ENCODE data around the gene CFHR2.
"Not testable (repeated sequence)": the region's sequence is repeated elsewhere in the genome, so short reads cannot be mapped to it uniquely, and the experiment has no call there.

The CFHR2 gene

DNA sequence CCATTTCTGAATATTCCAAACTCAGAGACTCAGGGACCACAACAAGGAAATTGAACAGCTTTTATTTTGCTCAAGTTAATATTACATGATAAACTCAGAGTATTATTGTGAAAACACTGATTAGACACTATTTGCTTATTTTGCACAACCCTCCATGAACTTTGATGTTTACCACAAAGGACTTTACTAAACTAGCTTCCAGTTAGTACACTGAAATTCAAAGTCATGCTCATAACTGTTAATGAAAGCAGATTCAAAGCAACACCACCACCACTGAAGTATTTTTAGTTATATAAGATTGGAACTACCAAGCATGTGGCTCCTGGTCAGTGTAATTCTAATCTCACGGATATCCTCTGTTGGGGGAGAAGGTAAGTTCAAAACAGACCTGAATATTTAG, at the start of gene CFHR2:
TSS of gene CFHR2 (plus strand) at position 171 of the 400 bp plus-strand sequence. CDS start at position 314, 143 bp downstream.
- DNase-seq (ENCODE audit: low spot score): not testable (repeated sequence)

DNA sequence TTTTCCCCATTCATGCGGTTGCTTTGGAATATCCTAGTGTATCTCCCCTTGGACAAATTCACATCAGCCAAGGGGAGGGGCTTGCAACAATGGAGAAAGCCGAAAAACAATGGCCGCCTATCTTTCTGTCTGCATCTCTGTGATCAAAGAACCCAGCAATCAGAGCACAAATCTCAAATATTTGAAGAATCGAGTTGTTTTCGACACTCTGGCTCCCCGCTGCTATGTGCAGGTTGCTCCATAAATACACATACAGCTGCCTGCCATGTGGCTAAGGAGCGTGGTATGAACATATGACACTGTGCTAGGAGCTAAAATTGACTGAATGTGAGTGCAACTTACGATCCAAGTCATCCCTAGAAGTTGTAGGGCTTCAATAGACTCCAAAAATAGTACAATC, 47.2 kb upstream of the CFHR2 start:
- no peak for DNase-seq (ENCODE audit: low spot score)

DNA sequence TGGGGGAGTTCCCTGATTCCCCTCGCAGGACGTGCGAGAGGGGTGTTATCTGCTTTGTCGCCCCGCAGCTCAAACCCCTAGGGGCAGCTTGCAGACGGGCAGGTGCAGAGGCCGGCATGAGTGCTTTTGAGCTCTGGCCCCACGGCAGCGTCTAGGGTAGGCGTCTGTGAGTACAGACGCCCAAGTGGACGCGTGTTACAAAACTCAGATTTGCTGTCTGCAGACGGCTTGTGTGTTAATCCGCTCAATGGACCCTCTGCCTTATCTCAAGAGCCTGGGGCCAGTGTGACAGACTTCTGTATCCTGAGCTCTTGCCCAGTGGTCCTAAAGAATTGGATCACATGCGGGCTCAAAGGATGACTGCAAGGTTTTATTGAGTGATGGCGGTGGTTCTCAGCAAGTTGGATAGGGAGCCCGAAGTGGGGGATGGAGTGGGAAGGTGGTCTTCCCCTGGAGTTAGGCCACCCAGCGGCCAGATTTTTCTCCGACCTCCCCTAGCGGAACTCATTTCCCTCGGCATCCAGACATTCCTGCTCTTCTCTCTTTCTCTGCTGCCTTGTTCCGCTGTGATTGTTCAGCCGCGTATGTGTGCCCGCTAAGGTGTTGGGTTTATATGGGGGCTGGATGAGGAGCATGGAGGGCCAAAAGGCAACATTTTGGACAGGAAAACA, 46.2 kb upstream of the CFHR2 start:
- no peak for DNase-seq (ENCODE audit: low spot score)

DNA sequence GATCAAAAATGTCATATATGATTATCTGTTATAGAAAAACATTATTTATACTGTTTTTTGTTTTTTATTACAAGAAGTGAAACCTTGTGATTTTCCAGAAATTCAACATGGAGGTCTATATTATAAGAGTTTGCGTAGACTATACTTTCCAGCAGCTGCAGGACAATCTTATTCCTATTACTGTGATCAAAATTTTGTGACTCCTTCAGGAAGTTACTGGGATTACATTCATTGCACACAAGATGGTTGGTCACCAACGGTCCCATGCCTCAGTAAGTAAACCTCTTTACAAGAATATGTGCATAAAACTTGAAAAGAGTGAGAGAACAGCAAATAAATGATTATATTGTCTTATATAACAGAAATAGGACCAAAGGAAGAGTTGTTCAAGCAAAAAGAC, 41.2 kb upstream of the CFHR2 start:
- no peak for DNase-seq (ENCODE audit: low spot score)

DNA sequence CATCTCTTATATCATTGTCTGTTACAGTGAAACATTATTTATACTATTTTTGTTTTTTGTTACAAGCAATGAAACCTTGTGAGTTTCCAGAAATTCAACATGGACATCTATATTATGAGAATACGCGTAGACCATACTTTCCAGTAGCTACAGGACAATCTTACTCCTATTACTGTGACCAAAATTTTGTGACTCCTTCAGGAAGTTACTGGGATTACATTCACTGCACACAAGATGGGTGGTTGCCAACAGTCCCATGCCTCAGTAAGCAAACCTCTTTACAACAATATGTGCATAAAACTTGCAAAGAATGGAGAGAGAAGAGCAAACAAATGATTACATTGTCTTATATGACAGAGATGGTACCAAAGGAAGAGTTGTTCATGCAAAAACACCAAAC, 33.3 kb upstream of the CFHR2 start:
- no peak for DNase-seq (ENCODE audit: low spot score)

DNA sequence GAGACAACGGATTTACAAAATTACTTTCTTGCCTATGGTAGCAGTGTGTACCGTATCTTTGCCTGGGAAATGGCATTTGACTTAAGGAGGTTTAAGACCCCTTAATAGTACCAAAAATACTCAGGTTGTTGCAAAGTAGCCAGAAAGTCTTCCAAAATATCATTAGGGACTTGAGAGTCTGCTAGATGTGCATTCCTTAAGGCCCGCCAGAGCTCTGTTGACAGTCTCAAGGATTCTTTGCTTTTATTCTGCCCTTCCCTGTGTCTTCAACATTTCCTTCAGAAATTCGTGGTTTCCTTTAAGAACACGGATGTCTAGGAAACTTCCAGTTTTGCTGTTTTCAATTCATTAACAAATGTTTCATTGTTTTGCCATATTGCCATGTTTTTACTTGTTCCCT, 31.3 kb upstream of the CFHR2 start:
- not testable (repeated sequence) for DNase-seq (ENCODE audit: low spot score)

DNA sequence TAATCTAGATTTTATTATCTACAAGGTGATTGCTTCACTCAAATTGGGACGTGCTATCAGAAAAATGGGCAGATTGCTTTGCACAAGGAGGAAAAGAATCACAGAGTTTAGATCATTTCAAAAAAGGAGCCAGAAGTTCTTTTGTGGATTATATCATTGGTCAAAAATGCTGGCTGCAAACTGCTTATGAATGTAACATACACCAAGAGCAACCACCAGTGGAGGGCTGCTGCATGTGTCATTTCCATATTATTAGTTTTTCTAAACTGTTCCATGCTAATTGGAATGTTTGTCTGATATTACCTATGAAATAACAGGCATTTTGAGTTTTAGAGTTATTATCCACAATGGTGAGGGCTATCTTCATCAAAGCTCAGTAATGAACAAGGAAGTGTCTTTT, 16.7 kb upstream of the CFHR2 start:
- not testable (repeated sequence) for DNase-seq (ENCODE audit: low spot score)

DNA sequence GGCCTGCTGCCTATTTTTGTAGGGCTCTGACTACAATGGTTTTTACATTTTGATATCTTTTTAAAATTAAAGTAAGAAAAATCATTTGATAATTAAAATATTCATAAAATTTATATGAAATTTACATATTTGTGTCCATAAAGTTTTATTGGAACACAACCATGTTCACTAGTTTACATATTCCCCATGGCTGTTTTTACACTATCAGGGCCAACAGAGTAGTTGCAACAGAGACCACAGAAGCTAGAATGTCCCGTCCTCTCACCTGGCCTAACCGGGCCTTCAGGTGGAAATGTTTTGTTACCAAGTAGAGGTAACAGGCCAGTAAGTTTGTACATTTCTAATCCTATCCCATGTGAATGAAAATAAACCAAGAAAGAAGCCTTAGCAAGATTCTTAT, 10.7 kb upstream of the CFHR2 start:
- not testable (repeated sequence) for DNase-seq (ENCODE audit: low spot score)

DNA sequence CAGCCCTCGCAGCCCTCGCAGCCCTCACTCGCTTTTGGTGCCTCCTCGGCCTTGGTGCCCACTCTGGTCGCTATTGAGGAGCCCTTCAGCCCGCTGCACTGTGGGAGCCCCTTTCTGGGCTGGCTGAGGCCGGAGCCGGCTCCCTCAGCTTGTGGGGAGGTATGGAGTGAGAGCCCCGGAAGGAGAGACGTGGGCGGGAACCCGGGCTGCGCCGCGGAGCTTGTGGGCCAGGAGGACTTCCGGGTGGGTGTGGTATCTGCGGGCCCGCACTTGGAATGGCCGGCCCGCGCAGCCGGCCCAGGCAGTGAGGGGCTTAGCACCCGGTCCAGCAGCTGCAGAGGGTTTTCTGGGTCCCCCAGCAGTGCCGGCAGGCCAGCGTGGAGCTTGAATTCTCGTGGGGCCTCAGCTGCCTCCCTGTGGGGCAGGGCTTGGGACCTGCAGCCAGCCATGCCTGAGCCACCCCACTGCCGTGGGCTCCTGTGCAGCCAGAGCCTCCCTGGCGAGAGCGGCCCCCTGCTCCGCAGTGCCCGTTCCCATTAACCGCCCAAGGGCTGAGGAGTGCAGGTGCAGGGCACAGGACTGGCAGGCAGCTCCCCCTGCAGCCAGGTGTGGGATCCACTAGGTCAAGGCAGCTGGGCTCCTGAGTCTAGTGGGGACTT, 9.9 kb upstream of the CFHR2 start:
- no peak for DNase-seq (ENCODE audit: low spot score)

DNA sequence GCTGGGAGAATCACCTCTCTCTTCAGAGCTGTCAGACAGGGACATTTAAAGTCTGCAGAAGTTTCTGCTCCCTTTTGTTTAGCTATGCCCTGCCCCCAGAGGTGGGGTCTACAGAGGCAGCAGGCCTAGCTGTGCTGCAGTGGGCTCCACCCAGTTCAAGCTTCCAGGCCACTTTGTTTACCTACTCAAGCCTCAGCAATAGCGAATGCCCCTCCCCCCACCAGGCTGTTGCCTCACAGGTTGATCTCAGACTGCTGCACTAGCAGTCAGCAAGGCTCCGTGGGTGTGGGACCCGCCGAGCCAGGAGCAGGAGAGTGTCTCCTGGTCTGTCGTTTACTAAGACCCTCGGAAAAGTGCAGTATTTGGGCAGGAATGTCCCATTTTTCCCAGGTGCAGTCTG, 2.1 kb upstream of the CFHR2 start:
- not testable (repeated sequence) for DNase-seq (ENCODE audit: low spot score)

DNA sequence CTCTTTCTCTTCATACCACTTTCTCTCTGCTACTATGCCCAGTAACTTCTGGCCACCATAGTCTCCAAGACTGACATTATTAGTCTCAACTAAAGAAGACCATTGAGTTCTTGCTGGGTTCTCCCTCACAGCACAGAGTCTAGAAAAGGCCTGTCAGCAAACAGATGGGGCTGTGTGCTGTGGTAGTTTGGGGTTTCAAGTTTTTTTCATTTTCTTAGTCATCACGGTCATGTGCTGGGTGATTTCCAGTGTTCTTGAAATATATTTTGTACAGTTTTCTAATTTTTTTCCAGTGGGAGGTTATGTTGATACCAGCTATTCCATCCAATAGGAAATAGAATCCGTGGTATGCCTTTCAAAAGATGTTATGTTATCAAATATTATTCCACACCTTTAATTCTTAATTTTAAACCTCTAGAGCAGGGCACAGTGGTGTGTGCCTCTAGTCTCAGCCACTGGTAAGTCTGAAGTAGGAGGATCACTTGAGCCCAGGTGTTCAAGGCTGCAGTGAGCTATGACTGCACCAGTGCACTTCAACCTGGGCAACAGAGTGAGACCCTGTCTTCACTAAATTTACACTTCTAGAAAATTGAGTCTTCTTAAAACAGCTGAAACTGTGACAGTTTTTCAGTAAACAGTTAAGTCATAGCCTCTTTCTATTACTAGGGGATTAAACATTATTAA, 8.3 kb downstream of the CFHR2 start:
- no peak for DNase-seq (ENCODE audit: low spot score)

DNA sequence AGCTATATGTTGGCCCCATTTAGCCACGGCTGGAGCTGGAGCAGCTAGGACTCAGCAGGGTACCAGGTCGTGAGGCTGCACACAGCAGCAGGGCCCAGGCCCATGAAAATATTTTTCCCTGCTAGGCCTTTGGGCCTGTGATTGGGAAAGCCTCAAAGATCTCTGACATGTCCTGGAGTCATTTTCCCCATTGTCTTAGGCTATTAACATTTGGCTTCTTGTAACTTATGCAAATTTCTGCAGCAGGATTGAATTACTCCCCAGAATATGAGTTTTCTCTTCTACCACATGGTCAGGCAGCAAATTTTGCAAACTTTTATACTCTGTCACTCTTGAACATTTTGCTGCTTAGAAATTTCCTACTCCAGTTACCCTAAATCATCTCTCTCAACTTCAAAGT, 11.2 kb downstream of the CFHR2 start:
- DNase-seq (ENCODE audit: low spot score): no peak

DNA sequence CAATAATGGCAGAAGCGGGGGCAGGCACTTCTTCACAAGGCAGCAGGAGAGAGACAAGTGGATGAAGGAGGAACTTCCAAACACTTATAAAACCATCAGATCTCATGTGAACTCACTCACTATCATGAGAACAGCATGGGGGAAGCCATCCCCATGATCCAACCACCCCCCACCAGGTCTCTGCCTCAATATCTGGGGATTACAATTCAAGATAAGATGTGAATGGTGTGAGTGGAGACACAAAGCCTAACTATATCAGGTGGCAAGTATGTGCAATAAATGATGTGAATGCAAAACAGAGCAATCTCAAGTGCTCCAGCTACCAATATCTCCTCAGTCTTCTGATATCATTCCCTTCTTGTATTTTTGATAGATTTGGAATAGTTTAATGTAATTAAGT, 12.4 kb downstream of the CFHR2 start:
- no peak for DNase-seq (ENCODE audit: low spot score)

DNA sequence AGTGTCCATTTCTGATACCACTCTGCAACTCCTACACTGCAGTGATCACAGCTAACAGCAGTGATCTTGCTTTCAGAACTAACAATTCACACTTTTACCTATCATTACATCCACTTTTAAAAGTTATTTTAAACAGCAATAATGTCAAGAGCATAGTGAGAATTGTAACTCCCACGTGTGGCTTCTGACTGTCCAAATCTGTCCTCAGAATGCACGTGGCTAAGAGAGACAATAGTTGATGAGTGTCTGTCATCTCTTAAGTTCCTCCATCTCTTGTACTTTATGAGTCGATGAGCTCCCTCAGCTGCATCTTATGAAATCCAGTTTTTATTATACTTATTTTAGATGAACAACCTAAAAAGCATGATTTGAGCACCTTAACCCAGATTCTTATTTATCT, 17.3 kb downstream of the CFHR2 start:
- DNase-seq (ENCODE audit: low spot score): no peak

DNA sequence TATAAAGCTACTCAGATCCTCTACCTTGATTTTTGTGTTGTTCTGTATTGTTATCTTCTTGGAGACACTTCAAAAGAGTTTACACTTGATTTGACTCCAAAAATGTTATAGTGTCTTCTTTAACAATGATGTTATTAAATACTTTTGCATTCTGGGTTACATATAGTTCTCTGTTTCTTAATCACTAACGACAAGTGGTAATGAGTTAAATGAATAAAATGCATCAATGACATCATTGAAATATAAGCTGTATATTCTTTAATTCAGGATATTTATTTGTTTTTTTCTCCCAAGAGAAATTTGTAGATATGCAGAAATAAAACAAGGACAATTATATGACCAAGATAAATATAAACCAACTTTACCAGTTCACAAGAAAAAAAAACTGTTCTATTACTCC, 26.6 kb downstream of the CFHR2 start:
- no peak for DNase-seq (ENCODE audit: low spot score)

DNA sequence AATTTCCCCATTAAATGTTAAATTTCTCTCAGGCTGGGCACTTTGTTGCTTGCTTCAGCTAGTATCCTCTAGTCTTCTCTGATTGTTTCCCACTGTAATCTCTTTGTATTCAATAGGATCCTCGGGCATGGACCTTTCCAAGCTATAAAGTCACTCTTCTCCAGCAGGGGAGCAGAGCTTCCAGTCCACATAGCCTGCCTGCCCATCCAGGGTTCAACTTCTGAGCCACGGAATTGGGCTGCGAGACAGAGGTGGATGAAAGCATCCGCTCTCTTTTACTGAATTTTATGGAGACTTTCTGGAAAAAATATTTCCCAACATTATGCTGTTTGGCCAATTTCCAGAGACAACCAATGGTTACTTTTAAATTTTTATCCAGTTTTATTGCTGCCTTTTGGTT, 32.7 kb downstream of the CFHR2 start:
- no peak for DNase-seq (ENCODE audit: low spot score)

DNA sequence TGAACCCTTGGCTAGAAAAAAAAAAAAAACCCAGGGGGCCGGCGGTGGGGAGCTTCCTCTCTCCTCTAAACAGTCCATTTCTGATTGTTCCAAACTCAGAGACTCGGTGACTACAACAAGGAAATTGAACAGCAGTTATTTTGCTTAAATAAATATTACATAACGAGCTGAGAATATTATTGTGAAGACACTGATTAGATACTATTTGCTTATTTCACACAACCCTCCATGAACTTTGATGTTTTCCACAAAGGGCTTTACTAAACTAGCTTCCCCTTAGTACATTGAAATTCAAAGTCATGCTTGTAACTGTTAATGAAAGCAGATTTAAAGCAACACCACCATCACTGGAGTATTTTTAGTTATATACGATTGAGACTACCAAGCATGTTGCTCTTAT, 33.7 kb downstream of the CFHR2 start, which contains the start of gene CFHR5:
TSS of gene CFHR5 (plus strand) at position 279 of the 400 bp plus-strand sequence. CDS start at position 388, 109 bp downstream.
- DNase-seq (ENCODE audit: low spot score): no peak

DNA sequence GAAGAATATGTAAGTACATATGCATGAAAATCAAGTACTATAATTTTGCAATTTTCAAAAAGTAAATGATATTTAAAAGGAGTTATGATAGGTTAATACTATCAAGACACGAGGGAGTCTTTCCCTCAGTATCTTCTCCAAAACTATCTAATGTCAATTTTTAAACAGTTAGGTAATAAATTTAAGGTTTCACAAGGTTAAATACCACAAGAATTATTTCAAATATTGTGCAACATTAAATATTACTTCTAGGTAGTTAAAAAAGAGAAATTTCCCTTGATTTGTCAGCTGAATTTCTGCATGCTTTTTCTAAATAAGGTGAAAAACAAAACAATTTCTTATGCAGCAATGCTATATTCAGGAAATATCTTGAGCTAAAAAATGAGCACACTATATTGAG, 37.3 kb downstream of the CFHR2 start:
- DNase-seq (ENCODE audit: low spot score): no peak

DNA sequence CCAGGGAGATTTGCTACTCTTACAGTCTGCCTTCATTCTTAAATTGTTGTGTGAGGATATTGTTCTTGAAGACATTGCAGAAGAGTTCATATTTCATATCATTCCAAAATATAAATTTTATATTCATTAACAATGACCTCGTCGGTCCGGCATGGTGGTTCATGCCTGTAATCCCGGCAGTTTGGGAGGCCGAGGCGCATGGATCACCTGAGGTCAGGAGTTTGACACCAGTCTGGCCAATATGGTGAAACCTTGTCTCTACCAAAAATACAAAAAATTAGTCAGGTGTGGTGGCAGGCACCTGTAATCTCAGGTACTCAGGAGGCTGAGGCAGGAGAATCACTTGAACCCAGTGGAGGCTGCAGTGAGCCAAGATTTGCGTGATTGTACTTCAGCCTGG, 38.7 kb downstream of the CFHR2 start:
- not testable (repeated sequence) for DNase-seq (ENCODE audit: low spot score)

DNA sequence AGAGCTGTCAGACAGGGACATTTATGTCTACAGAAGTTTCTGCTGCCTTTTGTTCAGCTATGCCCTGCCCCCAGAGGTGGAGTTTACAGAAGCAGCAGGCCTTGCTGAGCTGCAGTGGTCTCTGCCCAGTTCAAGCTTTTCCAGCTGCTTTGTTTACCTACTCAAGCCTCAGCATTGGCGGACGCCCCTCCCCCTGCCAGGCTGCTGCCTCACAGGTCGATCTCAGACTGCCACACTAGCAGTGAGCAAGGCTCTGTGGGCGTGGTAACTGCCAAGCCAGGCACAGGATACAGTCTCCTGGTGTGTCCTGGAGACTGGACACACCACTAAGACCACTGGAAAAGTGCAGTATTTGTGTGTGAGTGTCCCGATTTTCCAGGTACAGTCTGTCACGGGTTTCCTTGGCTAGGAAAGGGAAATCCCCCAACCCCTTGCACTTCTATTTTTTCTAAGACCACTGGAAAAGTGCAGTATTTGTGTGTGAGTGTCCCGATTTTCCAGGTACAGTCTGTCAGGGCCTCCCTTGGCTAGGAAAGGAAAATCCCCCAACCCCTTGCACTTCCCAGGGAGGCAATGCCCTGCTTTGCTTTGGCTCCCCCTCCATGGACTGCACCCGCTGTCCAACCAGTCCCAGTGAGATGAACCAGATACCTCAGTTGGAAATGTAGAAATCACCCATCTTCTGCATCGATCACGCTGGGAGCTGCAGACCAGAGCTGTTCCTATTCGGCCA, 48.5 kb downstream of the CFHR2 start:
- DNase-seq (ENCODE audit: low spot score): not testable (repeated sequence)

DNA sequence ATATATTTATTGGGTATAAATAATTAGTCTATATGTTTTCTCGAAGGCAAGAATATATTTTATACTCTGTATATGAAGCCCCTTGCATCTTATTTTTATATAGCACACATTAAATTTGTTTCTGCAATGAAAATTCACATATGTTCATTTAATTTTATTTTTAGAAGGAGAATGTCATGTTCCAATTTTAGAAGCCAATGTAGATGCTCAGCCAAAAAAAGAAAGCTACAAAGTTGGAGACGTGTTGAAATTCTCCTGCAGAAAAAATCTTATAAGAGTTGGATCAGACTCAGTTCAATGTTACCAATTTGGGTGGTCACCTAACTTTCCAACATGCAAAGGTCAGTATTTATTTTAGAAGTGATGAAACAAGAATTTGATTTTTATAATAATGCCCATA, 50.4 kb downstream of the CFHR2 start:
- DNase-seq (ENCODE audit: low spot score): no peak

DNA sequence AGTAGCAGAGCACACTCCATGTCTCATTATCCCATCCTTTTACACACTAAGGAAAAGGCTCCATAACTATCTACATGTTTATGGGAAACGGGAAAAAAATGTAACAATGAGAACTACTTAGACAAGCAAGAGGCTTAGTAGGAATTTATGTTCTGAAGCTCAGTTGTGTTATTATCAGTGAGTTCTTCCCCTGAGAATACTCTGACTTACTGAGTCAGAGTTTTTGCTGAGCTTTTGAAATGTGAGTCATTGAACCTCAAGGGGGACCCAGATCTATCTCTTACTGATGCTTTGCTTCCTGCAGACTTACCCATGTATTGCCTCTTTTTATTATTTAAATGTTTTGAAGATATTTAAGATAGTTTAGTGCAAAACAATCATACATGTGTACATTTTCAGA, 53.9 kb downstream of the CFHR2 start:
- no peak for DNase-seq (ENCODE audit: low spot score)

DNA sequence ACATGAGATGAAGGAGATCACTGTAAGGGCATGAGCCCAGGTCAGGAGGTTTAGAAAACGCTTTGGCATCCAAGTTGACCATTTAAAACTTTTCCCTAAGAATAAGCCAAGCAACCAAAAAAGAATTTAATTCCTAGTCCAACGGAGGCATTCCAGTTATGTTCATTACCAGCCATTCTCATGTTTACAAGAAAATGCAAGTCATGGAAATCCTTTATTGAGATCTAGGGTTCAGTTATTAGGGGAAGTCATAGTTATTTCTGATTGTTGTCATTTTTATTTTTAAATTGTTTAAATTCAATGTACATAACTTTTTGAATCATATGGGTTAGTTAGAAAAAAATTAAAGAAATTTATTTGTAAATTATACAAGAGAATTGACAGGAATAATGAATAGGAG, 58.3 kb downstream of the CFHR2 start:
- no peak for DNase-seq (ENCODE audit: low spot score)
